HG02885 (cell line): Measurements from ENCODE around the gene NUP214.
"Not testable (repeated sequence)": the region's sequence is repeated elsewhere in the genome, so short reads cannot be mapped to it uniquely, and the experiment has no call there.

ENCODE experiments used
- ATAC-seq: cut with Tn5 transposase; IDR thresholded peaks from one replicate; pipeline ENCODE4 v1.9.1; 2021; ENCODE audit warnings: mild to moderate bottlenecking; ENCODE audit not compliant: unreplicated experiment, poor library complexity

NUP214 gene

DNA sequence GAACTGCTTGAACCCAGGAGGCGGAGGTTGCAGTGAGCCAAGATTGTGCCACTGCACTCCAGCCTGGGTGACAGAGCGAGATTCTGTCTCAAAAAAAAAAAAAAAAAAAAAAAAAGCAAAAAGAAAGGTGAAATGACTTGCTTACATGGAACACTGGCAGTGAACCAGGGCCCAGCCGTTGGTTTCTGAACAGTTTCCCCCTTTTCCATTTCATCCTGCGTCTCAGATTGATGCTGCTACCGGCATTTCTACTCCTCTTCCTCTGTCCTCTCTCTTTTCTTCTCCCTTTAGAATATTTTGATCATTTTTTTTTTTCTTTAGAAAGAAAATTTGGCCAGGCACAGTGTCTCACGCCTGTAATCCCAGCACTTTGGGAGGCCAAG is 10.0 kb upstream of the NUP214 start:
- not testable (repeated sequence) for ATAC-seq

- no peak for ATAC-seq
These were observed 8.9 kb upstream of the NUP214 start for GRCh38 chr9:131116281-131117120.

DNA sequence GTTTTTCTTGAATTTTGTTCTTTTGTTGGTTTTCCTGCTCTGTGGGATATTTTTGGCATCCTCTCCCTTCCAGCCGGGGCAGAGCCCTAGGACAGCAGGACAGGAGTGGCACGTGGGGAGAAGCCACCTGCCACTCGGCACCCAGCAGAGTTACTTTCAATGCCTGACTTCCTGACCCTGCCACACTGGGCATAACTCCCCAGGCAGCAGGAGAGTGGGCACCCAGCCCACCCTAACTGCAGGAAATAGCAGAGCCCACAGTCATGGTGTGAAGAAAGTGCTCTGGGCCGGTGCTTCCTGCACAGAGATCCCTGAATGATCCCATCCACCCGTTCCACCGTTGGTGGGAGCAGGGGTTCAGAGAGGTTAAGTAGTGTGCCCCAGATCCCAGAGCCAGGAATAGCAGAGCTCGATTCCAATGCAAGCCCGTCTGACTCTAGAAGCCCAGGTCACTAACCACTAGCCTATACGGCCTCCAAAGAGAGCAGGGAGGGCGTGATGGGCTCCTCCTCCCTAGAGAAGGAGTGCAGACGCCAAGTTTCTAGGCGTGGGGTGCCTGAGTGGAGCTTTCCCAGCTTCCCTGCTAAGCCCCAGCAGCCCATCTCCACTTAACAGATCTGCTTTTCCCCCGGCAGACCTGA is 8.1 kb upstream of the NUP214 start:
- ATAC-seq = no peak

GRCh38 chr9:131117762-131118145 is 7.6 kb upstream of the NUP214 start:
- no peak for ATAC-seq

DNA sequence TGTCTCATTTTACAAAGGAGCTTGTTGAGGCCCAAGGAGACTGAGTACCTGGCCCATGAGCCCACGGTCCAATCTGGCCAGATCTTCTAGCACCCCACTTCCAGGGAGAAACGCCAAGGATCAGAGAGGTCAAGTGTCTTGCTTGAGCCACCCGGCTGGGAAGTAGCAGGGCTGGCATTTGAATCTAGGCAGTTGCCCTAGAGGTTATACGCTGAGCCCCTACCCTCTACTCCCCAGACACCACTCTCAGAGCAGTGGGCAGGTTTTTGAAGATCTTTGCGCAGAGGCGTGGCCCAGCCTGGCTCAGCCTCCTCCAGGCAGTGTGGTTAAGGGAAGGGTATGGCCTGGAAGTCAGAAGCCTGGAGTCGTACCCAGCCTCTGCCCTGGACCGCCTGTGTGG is 5.8 kb upstream of the NUP214 start:
- no peak for ATAC-seq

- no peak for ATAC-seq
These were observed 4.7 kb upstream of the NUP214 start for GRCh38 chr9:131120620-131121228.

GRCh38 chr9:131121346-131121745 is 4.0 kb upstream of the NUP214 start:
- no peak for ATAC-seq

GRCh38 chr9:131122158-131122557 is 3.2 kb upstream of the NUP214 start:
- ATAC-seq = no peak

DNA sequence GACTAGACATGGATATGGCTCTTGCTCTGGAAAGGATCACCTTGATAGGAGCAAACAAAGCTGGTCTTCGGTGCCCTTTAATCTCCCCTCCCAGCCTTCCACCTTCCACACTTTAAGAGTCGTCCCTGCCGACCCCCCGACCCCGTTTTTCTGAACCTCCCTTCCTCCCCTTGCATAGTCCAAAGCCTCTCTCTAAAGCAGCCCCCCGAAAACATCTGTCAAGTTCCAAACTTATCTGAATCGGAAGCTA is 423 bp upstream of the NUP214 start:
- no peak for ATAC-seq

DNA sequence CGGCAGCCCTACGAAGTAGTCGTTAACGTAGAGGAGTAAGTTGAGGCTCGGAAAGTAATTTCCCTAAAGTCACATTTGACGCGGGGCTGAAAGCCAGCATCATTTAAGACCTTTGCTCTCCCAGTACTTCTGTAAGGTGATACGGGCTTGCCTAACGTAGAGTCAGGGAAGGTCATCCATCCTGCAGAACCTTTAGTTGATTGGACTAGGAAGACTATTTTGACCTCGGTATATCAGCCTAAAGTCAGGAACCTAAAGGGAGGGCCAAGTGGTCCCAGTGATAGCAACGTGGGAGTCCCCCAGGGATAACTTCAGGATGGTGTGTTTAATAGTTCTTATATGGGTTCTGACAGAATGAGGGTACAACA is 657 bp downstream of the NUP214 start:
- no peak for ATAC-seq

DNA sequence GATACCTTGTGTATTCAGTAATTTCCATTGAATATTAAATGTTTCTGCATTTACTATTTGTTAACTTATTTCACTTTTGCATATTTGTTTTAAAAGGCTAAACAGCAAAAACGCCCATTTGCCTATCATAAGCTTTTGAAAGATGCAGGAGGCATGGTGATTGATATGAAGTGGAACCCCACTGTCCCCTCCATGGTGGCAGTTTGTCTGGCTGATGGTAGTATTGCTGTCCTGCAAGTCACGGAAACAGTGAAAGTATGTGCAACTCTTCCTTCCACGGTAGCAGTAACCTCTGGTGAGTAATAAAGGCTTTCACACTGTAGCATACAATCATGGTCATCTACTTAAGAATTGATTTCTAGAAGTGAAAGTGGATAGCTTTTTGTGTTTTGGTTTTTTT is 3.8 kb downstream of the NUP214 start:
- ATAC-seq = no peak

DNA sequence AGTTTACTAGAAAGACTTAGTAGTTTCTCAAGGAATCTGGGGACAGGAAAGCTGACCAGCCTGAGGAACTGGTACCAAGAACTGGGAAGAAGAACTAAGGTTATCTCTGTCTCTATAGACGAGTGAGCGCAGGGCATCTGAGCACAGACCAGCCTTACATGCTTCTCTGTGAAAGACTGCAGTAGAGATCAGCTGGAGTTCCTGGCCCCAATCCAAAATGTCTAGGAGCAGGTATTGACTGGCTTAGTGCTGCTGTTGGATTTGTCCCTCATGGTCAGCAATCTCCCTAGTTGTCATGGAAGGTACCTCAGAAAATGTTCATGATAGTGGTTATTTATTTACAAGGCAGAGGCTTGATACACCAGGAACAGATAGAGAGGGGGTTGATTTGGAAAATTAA is 13.3 kb downstream of the NUP214 start:
- no peak for ATAC-seq

- no peak for ATAC-seq
These were observed 14.7 kb downstream of the NUP214 start for GRCh38 chr9:131140112-131140511.

DNA sequence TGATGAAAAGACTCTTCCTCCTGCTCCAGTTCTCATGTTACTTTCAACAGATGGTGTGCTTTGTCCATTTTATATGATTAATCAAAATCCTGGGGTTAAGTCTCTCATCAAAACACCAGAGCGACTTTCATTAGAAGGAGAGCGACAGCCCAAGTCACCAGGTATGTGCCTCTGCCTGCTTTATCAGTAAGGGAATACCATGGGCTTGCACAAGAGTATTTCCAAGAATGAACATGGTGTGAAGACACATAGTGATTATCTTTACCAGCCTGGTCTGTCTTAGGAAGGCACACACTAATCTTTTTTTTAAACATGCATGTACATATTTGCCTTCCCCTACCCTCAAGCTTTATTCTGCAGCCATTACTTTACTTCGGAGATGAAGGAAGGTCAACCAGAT is 15.2 kb downstream of the NUP214 start:
- ATAC-seq = no peak

GRCh38 chr9:131142160-131142559 is 16.8 kb downstream of the NUP214 start:
- no peak for ATAC-seq

DNA sequence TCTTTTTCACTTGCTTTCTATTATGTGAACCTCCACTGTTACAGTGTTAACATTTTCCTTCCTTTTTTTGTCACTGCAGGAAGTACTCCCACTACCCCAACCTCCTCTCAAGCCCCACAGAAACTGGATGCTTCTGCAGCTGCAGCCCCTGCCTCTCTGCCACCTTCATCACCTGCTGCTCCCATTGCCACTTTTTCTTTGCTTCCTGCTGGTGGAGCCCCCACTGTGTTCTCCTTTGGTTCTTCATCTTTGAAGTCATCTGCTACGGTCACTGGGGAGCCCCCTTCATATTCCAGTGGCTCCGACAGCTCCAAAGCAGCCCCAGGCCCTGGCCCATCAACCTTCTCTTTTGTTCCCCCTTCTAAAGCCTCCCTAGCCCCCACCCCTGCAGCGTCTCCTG is 18.8 kb downstream of the NUP214 start:
- ATAC-seq = no peak

- no peak for ATAC-seq
These were observed 19.9 kb downstream of the NUP214 start for GRCh38 chr9:131145245-131145644.

DNA sequence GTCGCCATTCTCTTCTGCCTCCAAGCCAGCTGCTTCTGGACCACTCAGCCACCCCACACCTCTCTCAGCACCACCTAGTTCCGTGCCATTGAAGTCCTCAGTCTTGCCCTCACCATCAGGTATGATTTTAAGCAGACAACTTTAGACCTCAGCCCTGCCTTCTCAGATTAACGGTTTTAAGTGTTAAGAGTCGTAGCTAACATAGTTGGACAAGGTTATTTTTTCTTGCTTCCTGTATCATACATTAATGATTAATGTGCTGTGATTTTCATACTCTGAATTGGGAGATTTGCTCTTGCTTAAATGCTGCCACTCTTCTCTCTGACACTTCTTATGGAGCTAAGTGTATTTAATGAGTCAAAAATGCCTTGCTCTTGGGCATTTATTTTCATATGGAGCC is 20.8 kb downstream of the NUP214 start:
- no peak for ATAC-seq

GRCh38 chr9:131148276-131148675 is 22.9 kb downstream of the NUP214 start:
- no peak for ATAC-seq

- ATAC-seq = no peak
These were observed 23.7 kb downstream of the NUP214 start for GRCh38 chr9:131148966-131149687.

DNA sequence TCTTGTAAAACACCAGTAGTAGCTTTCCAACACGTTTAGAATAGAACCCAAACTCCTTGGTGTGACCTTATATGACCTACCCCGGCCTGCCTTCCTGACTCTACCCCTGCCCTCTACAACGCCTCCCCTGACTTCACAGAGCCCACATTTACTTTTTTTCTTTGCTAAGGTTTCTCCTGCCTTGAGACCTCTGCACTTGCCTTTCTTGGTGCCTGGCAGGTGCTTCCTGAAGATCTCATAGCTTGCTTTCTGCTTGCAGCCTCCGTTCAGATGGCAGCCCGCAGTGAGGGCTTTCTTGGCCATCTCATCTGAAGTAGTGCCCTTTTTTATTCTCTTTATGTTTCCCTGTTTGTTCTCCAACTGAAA is 24.3 kb downstream of the NUP214 start:
- no peak for ATAC-seq
